CD4-positive, alpha-beta T cell treated with Interleukin-15 for 1 hour (primary cell): ENCODE results near the gene SLC25A23.
"Not testable (repeated sequence)": the region's sequence is repeated elsewhere in the genome, so short reads cannot be mapped to it uniquely, and the experiment has no call there.

Experiments used
- DNase-seq: peaks from one replicate; pipeline ENCODE4 v3.0.0-alpha.2; 2020

The SLC25A23 gene

DNA sequence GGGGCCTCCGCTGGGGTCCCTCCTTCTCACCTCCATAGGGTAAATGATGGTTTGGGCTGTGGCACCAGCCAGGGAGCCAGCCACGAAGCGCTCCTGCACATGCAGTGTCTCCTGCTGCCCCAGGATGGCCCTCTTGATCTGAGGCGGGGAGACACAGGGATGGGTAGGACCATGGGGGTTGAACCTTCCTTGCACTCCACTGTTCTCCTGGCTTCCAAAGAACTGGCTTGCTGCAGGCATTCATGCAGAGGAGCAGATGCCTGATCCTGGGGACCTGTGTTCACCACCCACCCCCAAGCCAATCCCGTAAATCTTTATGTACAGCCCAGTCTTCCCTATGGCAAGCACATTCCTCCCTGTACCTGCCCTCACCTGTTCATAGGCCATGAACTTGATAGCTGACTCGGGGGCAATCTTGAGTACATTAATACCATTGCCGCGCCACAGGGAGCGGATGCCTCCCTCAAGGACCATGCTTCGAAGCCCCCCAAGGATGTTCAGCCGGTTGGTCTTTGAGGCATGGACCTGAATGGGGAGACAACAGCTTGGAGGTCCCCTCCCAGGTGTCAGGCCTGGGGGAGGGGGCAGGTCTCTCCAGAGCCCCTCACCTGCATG, 5.5 kb downstream of the SLC25A23 start:
- DNase-seq: no peak

DNA sequence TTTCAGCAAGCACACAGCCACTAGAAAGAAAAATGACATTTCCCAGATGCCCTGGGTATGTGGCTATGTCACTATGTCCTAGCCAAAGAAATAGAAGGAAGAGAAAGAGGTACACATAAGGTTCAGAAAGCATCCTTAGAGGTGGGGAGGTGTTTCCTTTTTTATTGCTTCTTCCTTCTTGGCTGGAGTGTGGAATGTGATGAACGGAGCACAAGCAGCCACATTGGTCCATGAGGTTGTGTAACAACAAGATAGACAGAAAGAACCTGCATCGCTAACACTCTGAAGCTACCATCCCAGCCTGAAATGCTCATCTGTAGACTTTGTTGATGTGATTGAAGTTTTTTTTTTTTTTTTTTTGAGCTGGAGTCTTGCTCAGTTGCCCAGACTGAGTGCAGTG, 6.7 kb downstream of the SLC25A23 start:
- DNase-seq: no peak

- DNase-seq: no peak
Measured at GRCh38 chr19:6452223-6452614, 7.4 kb downstream of the SLC25A23 start.

DNA sequence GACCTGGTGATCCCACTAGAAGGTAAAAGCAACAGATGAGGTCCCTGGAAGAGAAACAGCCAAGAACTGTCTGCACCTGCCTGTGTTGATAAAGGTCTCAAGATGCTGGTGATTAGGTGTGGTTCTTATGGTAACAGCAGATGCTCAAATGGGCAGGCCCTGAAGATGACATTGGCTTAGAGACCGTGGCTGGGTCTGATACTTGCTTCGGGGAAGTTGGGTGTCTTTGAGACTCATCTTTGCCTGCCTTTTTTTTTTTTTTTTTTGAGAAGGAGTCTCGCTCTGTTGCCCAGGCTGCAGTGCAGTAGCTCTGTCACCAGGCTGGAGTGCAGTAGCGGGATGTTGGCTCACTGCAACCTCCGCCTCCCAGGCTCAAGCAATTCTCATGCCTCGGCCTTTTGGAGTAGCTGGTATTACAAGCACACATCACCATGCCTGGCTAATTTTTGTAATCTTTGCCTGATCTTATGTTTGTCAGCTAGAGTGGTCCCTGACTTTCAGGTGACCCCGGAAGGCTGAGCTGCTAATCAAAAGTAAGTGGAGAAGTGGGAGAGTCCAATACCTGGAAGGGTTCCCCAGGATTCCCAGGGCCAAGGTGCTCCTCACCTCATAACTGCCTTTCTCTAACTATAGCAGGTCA, 7.9 kb downstream of the SLC25A23 start:
- no peak for DNase-seq

- DNase-seq: no peak
Measured at GRCh38 chr19:6450166-6450565, 9.4 kb downstream of the SLC25A23 start.

GRCh38 chr19:6448045-6448444, 11.5 kb downstream of the SLC25A23 start:
- DNase-seq: no peak

DNA sequence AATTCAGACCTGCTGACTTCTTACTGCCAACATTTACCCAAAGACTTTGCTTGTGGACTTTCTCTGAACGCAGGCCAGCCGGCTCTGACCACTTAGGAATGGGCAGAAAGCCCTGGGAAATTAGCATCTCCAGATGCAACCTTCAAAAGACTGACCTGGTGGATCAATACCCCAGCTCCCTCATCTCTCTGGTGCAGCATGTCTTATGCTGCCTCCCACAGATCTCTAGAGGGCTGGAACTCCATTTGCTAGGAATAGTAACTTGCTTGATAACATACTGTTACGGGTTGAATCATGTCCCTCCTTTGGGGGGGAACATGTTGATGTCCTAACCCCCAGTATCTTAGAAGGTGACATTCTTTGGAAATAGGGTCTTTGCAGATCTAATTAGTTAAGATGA, 13.1 kb downstream of the SLC25A23 start:
- no peak for DNase-seq

DNA sequence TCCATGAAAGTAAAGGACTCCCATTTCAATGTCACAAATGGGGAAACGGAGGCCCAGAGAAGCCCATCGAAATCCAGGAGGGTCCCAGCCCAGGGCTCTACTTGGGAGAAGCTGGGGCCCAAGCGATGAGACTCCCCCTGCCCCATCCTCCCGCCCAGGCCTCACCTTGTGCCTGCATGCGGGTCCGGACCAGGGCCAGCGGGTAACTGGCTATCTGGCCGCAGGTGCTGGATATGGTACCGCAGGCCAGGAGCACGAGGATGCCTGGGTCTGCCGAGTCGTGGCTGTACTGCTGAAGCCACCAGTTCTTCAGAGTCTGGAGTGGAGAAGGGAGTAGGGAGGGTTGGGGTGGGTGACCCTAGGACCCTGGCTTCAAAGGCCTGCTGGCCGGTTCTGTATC, 15.6 kb downstream of the SLC25A23 start:
- DNase-seq: no peak

GRCh38 chr19:6442087-6442688, 17.4 kb downstream of the SLC25A23 start:
- DNase-seq: no peak

DNA sequence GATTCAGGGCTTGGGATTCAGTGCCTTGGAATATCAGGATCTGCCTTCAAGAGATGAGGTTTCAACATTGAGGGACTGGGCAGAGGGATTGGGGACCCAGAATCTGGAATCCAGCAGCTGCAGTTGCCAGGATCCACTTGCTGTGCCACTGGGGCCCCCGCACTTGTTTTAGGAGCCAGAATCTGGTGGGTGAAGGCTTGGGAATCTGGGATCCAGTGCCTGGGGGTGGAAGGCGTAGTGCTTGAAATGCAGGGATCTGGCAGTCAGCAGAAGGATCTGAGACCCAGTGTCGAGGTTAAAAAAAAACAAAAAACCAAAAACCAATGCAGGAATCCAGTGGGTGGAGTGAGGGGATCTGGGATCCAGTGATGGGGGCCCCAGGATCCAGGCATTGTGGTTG, 18.7 kb downstream of the SLC25A23 start:
- DNase-seq: no peak

DNA sequence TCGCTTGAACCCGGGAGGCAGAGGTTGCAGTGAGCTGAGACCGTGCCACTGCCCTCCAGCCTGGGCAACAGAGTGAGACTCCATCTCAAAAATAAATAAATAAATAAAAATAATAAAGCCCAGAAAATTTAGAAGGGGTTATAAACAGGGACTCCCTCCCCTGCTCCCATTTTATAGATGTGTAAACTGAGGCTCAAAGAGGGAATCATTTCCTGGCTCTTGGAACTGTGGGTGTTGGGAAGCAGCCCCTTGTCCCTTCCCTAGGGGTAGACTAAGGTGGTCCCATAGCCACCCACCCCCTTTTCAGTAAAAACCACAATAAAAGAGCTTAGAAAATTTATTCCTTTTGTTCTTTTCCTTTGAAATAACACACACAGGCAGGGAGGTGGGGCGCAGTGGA, 19.8 kb downstream of the SLC25A23 start:
- no peak for DNase-seq

GRCh38 chr19:6433663-6434062, 25.9 kb downstream of the SLC25A23 start, which contains the start of gene SLC25A41:
Gene SLC25A41, minus strand, starts transcription at chr19:6433763. Its CDS starts 70 bp downstream, at chr19:6433693.
- no peak for DNase-seq

GRCh38 chr19:6433165-6433564, 26.4 kb downstream of the SLC25A23 start:
- DNase-seq: no peak

DNA sequence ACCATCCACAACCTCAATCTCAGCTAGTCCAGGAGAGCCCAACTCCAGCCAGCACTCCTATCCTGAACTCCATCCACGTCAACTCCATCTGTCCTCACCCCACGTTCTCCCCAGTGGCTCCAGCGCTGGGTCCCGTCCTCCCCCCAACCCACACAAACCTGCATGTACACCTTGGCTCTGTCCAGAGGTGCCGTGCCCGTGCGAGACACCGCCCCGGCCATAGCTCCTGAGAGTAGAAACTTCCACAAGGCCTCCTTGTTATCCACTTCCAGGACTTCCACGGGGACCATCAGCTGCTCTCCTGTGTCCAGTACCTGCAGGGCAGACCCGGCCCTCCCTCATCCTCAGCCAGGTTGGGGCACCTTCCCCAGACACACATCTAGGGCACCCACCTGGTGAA, 27.7 kb downstream of the SLC25A23 start:
- DNase-seq: no peak

- DNase-seq: no peak
Measured at GRCh38 chr19:6429419-6430221, 30.0 kb downstream of the SLC25A23 start.

DNA sequence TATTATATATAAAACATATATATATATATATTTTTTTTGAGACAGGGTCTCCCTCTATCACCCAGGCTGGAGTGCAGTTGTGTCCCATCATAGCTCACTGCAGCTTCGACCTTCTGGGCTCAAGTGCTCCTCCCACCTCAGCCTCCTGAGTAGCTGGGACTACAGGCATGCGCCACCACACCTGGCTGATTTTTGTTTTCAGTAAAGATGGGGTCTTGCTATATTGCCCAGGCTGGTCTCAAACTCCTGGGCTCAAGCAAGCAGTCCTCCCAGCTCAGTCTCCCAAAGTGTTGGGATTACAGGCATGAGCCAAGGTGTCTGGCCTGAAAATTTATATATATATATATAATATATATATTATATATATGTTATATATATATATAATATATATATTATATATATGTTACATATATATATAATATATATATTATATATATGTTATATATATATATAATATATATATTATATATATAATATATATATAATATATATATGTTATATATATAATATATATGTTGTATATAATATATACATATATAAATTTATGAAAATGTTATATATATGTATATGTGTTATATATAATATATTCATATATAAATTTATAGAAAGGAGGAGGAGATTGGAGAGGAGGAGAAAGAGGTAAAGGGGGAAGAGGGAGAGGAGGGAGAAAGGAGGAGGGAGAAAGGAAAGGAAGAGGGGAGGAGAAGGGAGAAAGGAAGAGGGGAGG, 30.7 kb downstream of the SLC25A23 start:
- DNase-seq: not testable (repeated sequence)

DNA sequence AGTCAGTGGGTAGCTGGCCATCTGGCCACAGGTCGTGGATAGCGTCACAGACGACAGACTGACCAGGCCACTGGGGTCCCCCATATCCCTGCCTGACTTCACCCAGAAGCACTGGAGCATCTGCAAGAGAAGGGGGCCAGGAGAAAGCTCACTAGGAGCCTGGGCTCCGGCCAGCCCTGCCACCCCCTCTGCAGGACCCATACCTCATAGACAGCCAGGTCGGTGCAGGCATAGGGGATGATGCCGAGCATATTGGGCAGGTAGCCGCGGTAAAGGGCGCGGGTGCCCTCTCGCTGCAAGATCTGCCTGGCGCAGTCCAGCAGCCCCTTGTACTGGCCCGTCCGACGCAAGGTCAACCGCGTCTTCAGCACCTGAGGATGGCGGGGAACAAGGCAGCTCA, 32.5 kb downstream of the SLC25A23 start:
- DNase-seq: no peak

DNA sequence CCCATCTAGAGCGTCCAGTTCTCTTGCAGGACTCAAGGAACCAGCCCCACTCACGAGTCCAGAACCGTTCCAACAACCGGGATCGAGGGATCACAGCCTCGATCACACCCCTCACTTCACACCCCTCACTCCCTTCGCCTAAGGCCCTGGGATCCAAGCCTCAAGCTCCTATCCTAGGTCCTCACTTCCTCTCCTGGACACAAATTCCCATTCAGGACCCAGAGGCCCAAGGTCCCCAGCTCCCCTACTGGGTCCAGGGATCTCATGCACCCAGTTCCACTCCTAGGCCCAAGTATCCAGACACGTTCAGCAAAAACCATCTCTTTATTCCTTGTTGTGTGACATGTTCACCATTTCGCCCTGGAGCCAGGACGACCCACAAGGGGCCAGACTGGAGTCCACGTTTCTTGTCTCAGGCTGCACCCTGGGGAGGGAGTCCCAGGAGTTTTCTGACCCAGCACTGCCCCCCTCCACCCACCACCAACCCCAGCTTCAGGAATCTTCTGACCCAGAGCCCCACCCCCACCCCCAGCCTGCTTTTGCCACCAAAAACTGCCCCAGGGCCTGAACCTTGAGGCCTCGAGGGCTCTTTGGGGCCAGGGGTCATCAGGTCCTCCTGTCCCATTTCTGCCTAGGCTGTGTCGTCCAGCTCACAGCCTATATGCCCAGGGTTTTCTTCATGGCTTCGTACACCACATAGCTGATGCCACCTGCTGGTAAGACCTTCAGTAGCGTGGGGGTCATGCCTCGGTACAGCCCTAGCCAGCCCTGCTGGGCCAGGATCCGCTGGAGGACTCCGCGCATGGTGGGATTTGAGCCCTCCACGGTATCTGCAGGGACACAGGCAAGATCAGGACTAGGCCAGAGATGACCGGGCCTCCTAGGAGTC, 33.6 kb downstream of the SLC25A23 start:
- DNase-seq: no peak

DNA sequence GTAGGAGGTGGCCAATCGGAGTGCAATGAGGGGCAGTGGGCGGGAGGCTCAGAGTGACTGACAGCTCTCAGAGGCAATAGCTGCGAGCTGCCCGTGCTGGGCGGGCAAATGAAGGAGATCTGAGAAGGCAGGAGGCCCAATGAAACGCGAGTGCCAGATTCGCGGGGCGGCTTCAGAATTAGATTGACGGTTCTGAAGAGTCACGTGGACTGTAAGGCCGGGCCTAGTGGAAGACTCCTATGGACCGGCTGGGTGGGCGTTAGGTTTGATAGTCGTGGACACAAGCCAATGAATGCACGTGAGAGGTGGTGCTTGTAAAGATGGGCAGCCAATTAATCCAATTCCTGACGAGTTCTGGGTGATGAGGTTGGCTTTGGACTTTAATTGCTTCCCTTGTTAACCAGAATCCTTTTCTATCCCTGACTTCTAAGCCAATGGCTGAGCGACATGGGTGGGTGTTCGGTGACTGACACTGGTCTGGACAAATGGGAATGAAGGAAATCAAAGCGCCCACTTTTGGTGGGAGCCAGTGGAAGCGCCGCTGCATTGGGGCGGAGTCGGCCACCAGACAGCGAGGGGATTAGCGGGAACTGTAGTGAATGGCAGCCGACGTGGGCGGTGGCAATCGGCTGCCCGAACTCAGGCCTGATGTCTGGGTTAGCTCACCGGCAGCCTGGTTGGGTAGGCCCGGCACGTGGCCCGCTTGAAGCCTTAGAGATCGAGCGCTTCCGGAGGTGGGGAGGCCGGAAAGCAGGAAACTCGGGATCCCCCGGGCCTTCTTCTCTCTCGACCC, 34.5 kb downstream of the SLC25A23 start:
- peak; percentile 100 for DNase-seq

GRCh38 chr19:6424195-6424938, 35.2 kb downstream of the SLC25A23 start, which contains the start of gene KHSRP:
Gene KHSRP, minus strand, starts transcription at chr19:6424811. Its CDS starts 110 bp downstream, at chr19:6424701.
- no peak for DNase-seq
